ENCODE results near the gene NR6A1. TPM values are rescaled to one million over a fixed set of nuclear protein-coding genes. Genes with fewer than 3 reads are reported as not detected.

NR6A1 gene
- total RNA-seq, 1 experiment from 2014 or later, result 99.3 TPM

- Histone ChIP-seq H3K14ac (ENCODE audit: insufficient read depth, low read length) (no peak overlapping the region), H3K27ac (ENCODE audit: insufficient read length, low read depth, low read length) (no peak overlapping the region), H4K20me1 (ENCODE audit: control insufficient read depth, insufficient read depth, insufficient read length) (no peaks in the 10 kb centered on the region), H2BK12ac (ENCODE audit: insufficient read length, low read depth, low read length) (no peak overlapping the region), H3K18ac (ENCODE audit: insufficient read length, low read depth, low read length) (no peak overlapping the region), H3K56ac (ENCODE audit: insufficient read length, low read depth, low read length) (no peak overlapping the region), H3K27me3 (ENCODE audit: insufficient read depth, low read length) (no peaks in the 10 kb centered on the region), H4K91ac (ENCODE audit: insufficient read length, low read depth, low read length) (no peak overlapping the region), H4K5ac (ENCODE audit: insufficient read length, low read depth, low read length) (no peak overlapping the region), H3K4me2 (ENCODE audit: insufficient read depth, insufficient read length, low read length) (no peak overlapping the region), H2BK15ac (ENCODE audit: low read depth, low read length) (no peak overlapping the region), H3K23ac (ENCODE audit: insufficient read length, low read depth, low read length) (no peak overlapping the region), H3K23me2 (ENCODE audit: insufficient read length, low read depth, low read length, poor library complexity, severe bottlenecking) (no peaks in the 10 kb centered on the region), H3K9ac (ENCODE audit: extremely low read depth, insufficient read length, low read length) (no peak overlapping the region), H2AFZ (ENCODE audit: low read length) (no peak overlapping the region), H2BK120ac (ENCODE audit: low read depth, low read length, poor library complexity, severe bottlenecking) (no peak overlapping the region), H2BK20ac (ENCODE audit: low read depth, low read length, poor library complexity, severe bottlenecking) (no peak overlapping the region), H3K9me3 (ENCODE audit: control insufficient read depth, low read depth, low read length) (no peaks in the 10 kb centered on the region), H3K4me1 (ENCODE audit: insufficient read depth, low read length) (no peaks in the 10 kb centered on the region; the same call in 1 of the 2 replicates), H2AK5ac (ENCODE audit: insufficient read length, low read length) (no peak overlapping the region), H3K79me1 (ENCODE audit: insufficient read depth, low read depth, low read length, poor library complexity, severe bottlenecking) (peaks cover 3% of the 10 kb centered on the region), H4K8ac (replicated peaks; ENCODE audit: insufficient read length, low read depth, low read length) (no peak overlapping the region), H3K79me2 (ENCODE audit: insufficient read depth, low read length) (0 out of 2 replicates have a peak, but pooled peaks cover 4% of the 10 kb centered on the region), H3T11ph (ENCODE audit: low read length) (no peak overlapping the region), H3K4ac (ENCODE audit: low read depth, low read length) (no peak overlapping the region), H2BK5ac (ENCODE audit: insufficient read length, low read length) (no peak overlapping the region)
- WGBS (ENCODE audit: extremely low coverage, insufficient read length, low lambda C conversion rate), result no CpG with 5 or more reads among the region's 5 CpGs
- Mint-ChIP-seq H3K4me1 (peaks cover 0 to 20% of the 10 kb centered on the region in 2 experiments; a peak in 2 of 4 replicates), H3K4me3 (no peak overlapping the region), H3K27ac (no peak overlapping the region), H3K27me3 (ENCODE audit: low read depth) (no peaks in the 10 kb centered on the region), H3K36me3 (ENCODE audit: insufficient read depth in 1 of 3, low read depth in 3 of 3) (no peaks in the 10 kb centered on the region), H3K9me3 (no peaks in the 10 kb centered on the region)
- TF ChIP-seq CTCF (conservative IDR thresholded peaks at IDR 0.05), result no peak
- no peak for DNase-seq
These were observed 104.5 kb downstream of the NR6A1 start for GRCh38 chr9:124666642-124667041.

Measured in H9 (cell line).